Pancreas (tissue), 10 donors: Measurements from ENCODE around the gene CHST11. TPM values are rescaled to one million over a fixed set of nuclear protein-coding genes. Genes with fewer than 3 reads are reported as not detected.

ENCODE experiments used
- ATAC-seq, 4 donors: fragments of 200-7000 bp; cut with Tn5 transposase; one replicate each; pipeline versions ENCODE4 v1.8.0 to v1.9.1; 2020; ENCODE audit warnings: mild to moderate bottlenecking in 4 of 4, moderate library complexity in 4 of 4
- DNase-seq, 6 donors: peaks; one replicate each; pipeline ENCODE4 v3.0.0-alpha.2; 2020
- FAIRE-seq: peaks from 2 replicates; lab custom pipeline; 2012; peaks lifted over from hg19 to GRCh38; lab: Jason Lieb, UNC
- H3K27ac ChIP-seq, 4 donors: fragments of 200-600 bp; sonication (generic); 1 replicate in 3 of 4; 2 replicates in 1 of 4; pipeline versions ENCODE4 v1.5.0 to v1.8.0; 2020
- H3K27me3 ChIP-seq, 4 donors: fragments of 200-600 bp; one replicate each; pipeline ENCODE4 v1.8.0; 2021
- H3K36me3 ChIP-seq, 3 donors: fragments of 200-600 bp; sonication (generic) in 1 of 3; one replicate each; pipeline versions ENCODE4 v1.5.0 to v1.8.0; 2020 to 2021
- H3K4me1 ChIP-seq, 3 donors: fragments of 200-600 bp; one replicate each; pipeline ENCODE4 v1.8.0; 2021
- H3K4me3 ChIP-seq, 4 donors: fragments of 200-600 bp; sonication (generic) in 2 of 4; one replicate each; pipeline versions ENCODE4 v1.5.0 to v1.8.0; 2020 to 2021
- H3K9me3 ChIP-seq, 4 donors: fragments of 200-600 bp; one replicate each; pipeline ENCODE4 v1.8.0; 2021
- CTCF ChIP-seq, 4 donors: fragments of 200-600 bp; sonication (generic) in 3 of 4; IDR thresholded peaks; one replicate each; pipeline versions ENCODE4 v1.5.0 to v1.8.0; 2021; ENCODE audit warnings: antibody characterized with exemption in 4 of 4
- WGBS, 2 donors: extraction: QIAGEN DNeasy Blood & Tissue Kit; methylation state at CpG; one replicate each; pipeline ENCODE4 v1.1.7; 2013; 5-methylcytosine and 5-hydroxymethylcytosine counted together
- intact Hi-C, 3 donors: fragments of 100-400 bp; cut with DNase I; formaldehyde crosslinking; loops; one replicate each; pipeline versions ENCODE4 v1.11.1 to v1.14.2; 2022
- polyA plus RNA-seq, 2 donors: library from polyadenylated mRNA; stranded (reverse); fragments of 200-250 nt; gene quantifications; one replicate each; pipeline ENCODE4 v1.2.3, GENCODE V29; 2013
- total RNA-seq, 6 donors: library from RNA; stranded (reverse); fragmentation: NEBNext Ultra II Directional in 4 of 6; extraction: Animal tissue kit (Norgen Biotek cat#: 25700) in 4 of 6; gene quantifications; one replicate each; pipeline versions ENCODE4 v1.2.1 to v1.2.4, GENCODE V29; 2021 to 2023
- donor health status: healthy with polysubstance abuse.
- donor health status: DM: no; HTN: no; CAD: no; lungs with moderate emphysema.
- donor health status: DM: no; HTN: no; CAD: no.
- donor health status: control.
- donor health status: control.
- donor health status: Bipolar disorder and iron deficiency.
- donor health status: DM: yes; HTN: yes; CAD: no.
- donor health status: DM: no; HTN: no; CAD: no.
- donor health status: DM: no; HTN: no; CAD: no.
- donor health status: DM: yes; HTN: yes; CAD: no.

Gene CHST11
- total and polyA plus RNA-seq, 8 donors, result 1.1 to 14.8 (median 7.8) TPM

DNA sequence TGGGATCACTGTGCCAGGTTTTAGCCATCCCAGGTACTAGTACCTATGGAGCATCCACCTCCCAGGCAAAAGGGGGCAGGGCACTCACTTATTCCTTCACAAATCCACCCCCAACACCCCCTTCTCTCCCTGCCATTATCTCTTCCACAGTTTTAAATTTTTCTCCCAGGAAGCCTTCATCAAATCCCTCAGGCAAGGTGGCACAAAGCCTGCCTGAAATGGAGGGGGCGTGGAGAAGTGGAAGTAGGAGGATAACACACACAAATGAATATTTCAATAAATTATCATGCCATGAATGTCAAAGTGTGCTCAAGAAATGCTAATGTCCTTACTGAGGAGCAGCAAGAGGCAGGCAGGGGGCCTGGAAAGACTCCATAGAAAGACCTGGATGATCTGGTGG, 4.7 kb upstream of the CHST11 start:
- TF ChIP-seq CTCF (IDR thresholded peaks at IDR 0.05), result no peak
- ATAC-seq, result no peak
- intact Hi-C loops, result no loop called here
- Histone ChIP-seq H3K27ac (no peak overlapping the region), H3K9me3 (no peaks in the 10 kb centered on the region), H3K4me3 (no peak overlapping the region), H3K27me3 (no peaks in the 10 kb centered on the region), H3K4me1 (peaks cover 0 to 5% (median 0%) of the 10 kb centered on the region in 3 donors), H3K36me3 (no peaks in the 10 kb centered on the region)
- FAIRE-seq, result no peak
- DNase-seq, result no peak
- 94 to 100% methylated on average over 1 of the region's 1 CpG for WGBS, 2 donors

DNA sequence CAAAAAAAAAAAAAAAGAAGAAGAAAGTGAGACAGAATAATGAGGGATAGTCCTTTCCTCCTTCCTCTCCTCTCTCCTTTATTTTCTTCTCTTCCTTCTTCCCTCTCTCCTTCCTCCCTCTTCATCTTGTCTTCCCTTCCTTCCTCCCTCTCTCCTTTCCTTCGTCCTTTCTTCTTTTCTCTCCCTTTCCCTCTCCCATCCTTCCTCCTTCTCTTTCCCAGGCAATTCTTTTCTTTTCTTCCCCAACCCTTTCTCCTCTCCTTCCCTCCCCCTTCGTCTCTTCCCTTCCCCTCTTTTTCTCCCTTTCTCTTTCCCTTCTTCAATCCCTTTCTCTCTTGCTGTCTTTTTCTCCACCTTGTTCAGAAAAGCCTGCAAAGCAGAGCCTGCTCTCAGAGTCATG, 3.6 kb upstream of the CHST11 start:
- FAIRE-seq, result no peak
- Histone ChIP-seq H3K4me1 (peaks cover 0 to 5% (median 0%) of the 10 kb centered on the region in 3 donors), H3K27ac (no peak overlapping the region), H3K4me3 (no peak overlapping the region), H3K36me3 (no peaks in the 10 kb centered on the region), H3K9me3 (no peaks in the 10 kb centered on the region), H3K27me3 (no peaks in the 10 kb centered on the region)
- no peak for DNase-seq
- WGBS, 2 donors, result 79 to 81% methylated on average over 2 of the region's 2 CpGs
- TF ChIP-seq CTCF (IDR thresholded peaks at IDR 0.05), result no peak
- no peak for ATAC-seq
- intact Hi-C loops, result no loop called here

GRCh38 chr12:104454997-104455396, 1.8 kb upstream of the CHST11 start:
- no peak for TF ChIP-seq CTCF (IDR thresholded peaks at IDR 0.05)
- H3K36me3 ChIP-seq, result no peaks in the 10 kb centered on the region
- H3K27me3 ChIP-seq, result no peaks in the 10 kb centered on the region
- WGBS, 2 donors, result 98 to 100% methylated on average over 1 of the region's 1 CpG
- H3K9me3 ChIP-seq, result no peaks in the 10 kb centered on the region
- FAIRE-seq (no peak), DNase-seq (no peak), ATAC-seq (no peak)
- peaks cover 0 to 5% (median 0%) of the 10 kb centered on the region in 3 donors for H3K4me1 ChIP-seq
- H3K4me3 ChIP-seq, result no peak overlapping the region
- no peak overlapping the region for H3K27ac ChIP-seq
- intact Hi-C loops, result no loop called here

DNA sequence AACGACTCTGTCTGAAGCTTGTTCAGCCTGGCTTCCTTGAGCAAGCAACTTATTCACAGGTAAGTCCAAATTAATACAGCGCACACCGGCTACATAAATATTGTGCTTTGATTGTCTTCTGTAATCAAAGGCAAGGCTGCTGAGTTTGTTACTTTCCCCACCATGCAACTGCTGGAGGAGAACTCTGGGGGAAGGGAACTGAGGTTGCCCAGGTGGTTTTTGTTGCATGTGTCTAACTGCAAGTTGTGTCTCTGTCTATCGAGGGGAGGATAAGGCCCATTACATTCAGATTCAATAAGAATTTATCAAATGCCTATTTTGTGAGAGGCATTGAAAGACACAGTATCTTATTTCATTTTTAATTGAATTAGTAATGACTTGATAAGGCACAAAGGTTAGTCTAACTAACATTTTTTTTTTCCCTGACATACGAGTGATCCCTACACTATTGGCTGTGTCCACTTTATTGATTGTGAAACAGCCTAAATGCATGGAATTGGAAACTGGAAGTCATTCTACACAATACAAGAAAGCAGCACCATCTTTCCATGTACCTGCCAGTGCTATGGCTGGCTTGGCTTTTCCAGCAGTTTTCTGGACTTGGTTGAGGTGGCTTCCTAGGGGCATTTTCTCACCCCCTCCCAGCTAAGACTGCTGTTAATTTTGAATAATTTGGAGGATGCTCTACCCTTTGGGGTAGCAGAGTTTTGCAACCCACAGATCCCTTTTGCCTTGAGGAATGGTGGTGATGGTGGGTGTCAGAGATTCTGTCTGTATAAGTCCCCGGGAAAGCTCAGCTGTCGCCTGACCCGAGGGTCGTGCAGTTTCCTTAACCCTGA, 951 bp upstream of the CHST11 start:
- H3K4me1 ChIP-seq, result peaks cover 0 to 7% (median 0%) of the 10 kb centered on the region in 3 donors
- H3K36me3 ChIP-seq, result no peaks in the 10 kb centered on the region
- FAIRE-seq, result no peak
- no peak for TF ChIP-seq CTCF (IDR thresholded peaks at IDR 0.05)
- intact Hi-C loops, result no loop called here
- H3K27ac ChIP-seq, result peak overlapping the region in 2 of 4 donors; percentile 68 to 76
- H3K9me3 ChIP-seq, result no peaks in the 10 kb centered on the region
- no peak for DNase-seq
- 22 to 23% methylated on average over 9 of the region's 9 CpGs for WGBS, 2 donors
- H3K27me3 ChIP-seq, result no peaks in the 10 kb centered on the region
- no peak for ATAC-seq
- peak overlapping the region; percentile 58 to 78 (median 67) for H3K4me3 ChIP-seq
